PFSK-1 (cell line): ENCODE data around the gene ZNF557.

Source experiments
- SIN3A ChIP-seq: IDR thresholded peaks from 2 replicates; pipeline ENCODE4 v1.6.1; 2012; ENCODE audit warnings: mild to moderate bottlenecking, low read length, moderate library complexity, borderline replicate concordance; ENCODE audit not compliant: insufficient read depth
- TAF1 ChIP-seq: IDR thresholded peaks from 2 replicates; pipeline ENCODE4 v1.6.1; 2012; ENCODE audit warnings: low read length, control low read depth, borderline replicate concordance; ENCODE audit not compliant: insufficient read depth

- TF ChIP-seq TAF1 = no peak
- no peak for TF ChIP-seq SIN3A
Measured at GRCh38 chr19:7078008-7078407, 8.5 kb downstream of the ZNF557 start.
